Activated T-cell treated with anti-CD3 and anti-CD28 coated beads, Interleukin-2, amount 50 U/mL, for 48 hours (primary cell): ENCODE data around the gene DNAJC27.
A peak's percentile ranks its signal among the peaks of the same experiment; 100 is the strongest.

ENCODE experiments used
- DNase-seq, 2 experiments: peaks; one replicate each; pipeline ENCODE4 v3.0.0-alpha.2; 2020

The DNAJC27 gene

GRCh38 chr2:24925815-24926214 lies 45.9 kb downstream of the DNAJC27 start:
- no peak for DNase-seq

- DNase-seq: no peak
Measured at GRCh38 chr2:24924732-24925131, 47.0 kb downstream of the DNAJC27 start.

GRCh38 chr2:24924266-24924665 lies 47.5 kb downstream of the DNAJC27 start:
- DNase-seq: no peak

GRCh38 chr2:24923106-24923505 lies 48.6 kb downstream of the DNAJC27 start:
- no peak for DNase-seq

GRCh38 chr2:24922556-24922955 lies 49.2 kb downstream of the DNAJC27 start:
- no peak for DNase-seq

GRCh38 chr2:24920809-24921441 lies 50.8 kb downstream of the DNAJC27 start:
- DNase-seq: peak; percentile 37 to 49

GRCh38 chr2:24920098-24920808 lies 51.5 kb downstream of the DNAJC27 start, which contains the start of gene ADCY3:
TSS of gene ADCY3 (minus strand) at chr2:24920237. CDS start at chr2:24918987, 1,250 bp downstream.
- DNase-seq: peak; percentile 76 to 81

GRCh38 chr2:24919506-24920097 lies 52.2 kb downstream of the DNAJC27 start:
- peak in 1 of 2 experiments; percentile 64 for DNase-seq

GRCh38 chr2:24919037-24919505 lies 52.7 kb downstream of the DNAJC27 start:
- peak; percentile 76 to 78 for DNase-seq

- DNase-seq: no peak
Measured at GRCh38 chr2:24918326-24919036, 53.3 kb downstream of the DNAJC27 start.

- no peak for DNase-seq
Measured at GRCh38 chr2:24917731-24918325, 53.9 kb downstream of the DNAJC27 start.

- DNase-seq: peak; percentile 68 to 72
Measured at GRCh38 chr2:24917086-24917485, 54.7 kb downstream of the DNAJC27 start.

- no peak for DNase-seq
Measured at GRCh38 chr2:24915796-24916195, 56.0 kb downstream of the DNAJC27 start.

- DNase-seq: no peak
Measured at GRCh38 chr2:24915175-24915574, 56.6 kb downstream of the DNAJC27 start.

- no peak for DNase-seq
Measured at GRCh38 chr2:24914713-24915112, 57.0 kb downstream of the DNAJC27 start.

- no peak for DNase-seq
Measured at GRCh38 chr2:24913911-24914310, 57.8 kb downstream of the DNAJC27 start.

- no peak for DNase-seq
Measured at GRCh38 chr2:24912986-24913385, 58.8 kb downstream of the DNAJC27 start.

GRCh38 chr2:24912523-24912922 lies 59.2 kb downstream of the DNAJC27 start:
- DNase-seq: no peak

GRCh38 chr2:24910245-24910644 lies 61.5 kb downstream of the DNAJC27 start:
- DNase-seq: no peak

- no peak for DNase-seq
Measured at GRCh38 chr2:24909555-24910177, 62.1 kb downstream of the DNAJC27 start.

- no peak for DNase-seq
Measured at GRCh38 chr2:24908461-24908901, 63.3 kb downstream of the DNAJC27 start.

GRCh38 chr2:24907116-24907515 lies 64.6 kb downstream of the DNAJC27 start:
- no peak for DNase-seq
